ENCODE results near the gene HK2.

Gene HK2

DNA sequence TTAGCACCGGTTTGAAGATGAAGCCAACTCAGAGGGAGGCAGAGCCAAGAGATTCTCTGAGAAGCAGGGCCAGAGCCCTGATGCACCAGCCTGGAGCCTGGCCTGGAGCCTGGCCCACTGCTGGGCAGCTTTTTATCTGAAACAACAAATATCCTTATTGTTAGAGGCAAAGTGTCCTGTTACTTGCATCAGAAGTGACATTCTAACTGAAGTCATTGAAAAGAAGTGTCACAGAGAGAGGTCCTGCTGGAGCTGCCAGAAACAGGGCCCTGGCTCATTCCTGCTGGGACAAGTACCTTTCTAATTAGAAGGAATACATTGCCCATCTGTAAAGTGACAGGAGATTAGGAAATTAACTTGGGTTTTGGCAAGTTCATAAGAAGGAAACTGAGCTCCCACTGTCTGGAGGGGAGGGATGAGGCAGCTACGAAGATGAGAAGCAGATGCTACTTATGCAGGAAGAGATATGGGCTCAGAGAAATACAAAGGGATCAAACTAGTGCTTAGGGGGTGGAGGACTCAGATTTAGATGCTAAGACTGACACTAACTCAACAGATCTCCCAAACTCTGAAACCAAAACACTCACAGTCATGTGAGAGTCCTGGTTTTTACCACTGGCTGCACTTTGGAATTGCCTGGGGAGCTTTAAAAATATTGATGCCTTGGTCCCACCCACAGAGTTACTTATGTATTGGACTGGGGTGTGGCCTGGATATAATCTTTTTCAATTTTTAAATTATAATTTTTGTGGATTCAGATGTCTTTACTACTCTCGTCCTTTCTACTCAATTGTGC, 11.0 kb upstream of the HK2 start:
- TF ChIP-seq ZNF274 (IDR thresholded peaks at IDR 0.05; ENCODE audit: low read depth, low read length) = no peak
- H3K4me3 ChIP-seq (ENCODE audit: low read length) = no peak overlapping the region

- no peak overlapping the region for H3K4me3 ChIP-seq (ENCODE audit: low read length)
- TF ChIP-seq ZNF274 (IDR thresholded peaks at IDR 0.05; ENCODE audit: low read depth, low read length) = no peak
Measured at GRCh38 chr2:74824679-74825078, 9.2 kb upstream of the HK2 start.

DNA sequence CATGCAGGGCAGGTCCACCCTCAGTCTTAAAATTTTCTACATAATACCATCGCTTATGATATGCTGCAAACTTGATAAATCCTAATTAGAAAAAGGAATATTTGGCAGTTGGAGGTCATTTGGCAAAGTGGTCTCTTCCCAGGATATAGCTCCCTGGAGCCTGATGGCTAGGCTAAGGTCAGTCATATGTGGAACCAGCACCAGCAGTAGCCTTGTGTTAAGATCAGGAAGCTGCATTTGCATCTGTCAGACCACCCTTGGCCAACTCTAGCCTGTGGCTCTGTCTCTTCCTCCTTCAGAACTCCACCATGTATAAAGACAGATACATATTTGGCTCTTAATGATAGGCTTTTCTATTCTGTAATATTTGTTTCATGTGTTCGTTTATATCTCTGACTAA, 5.4 kb upstream of the HK2 start:
- no peak for TF ChIP-seq ZNF274 (IDR thresholded peaks at IDR 0.05; ENCODE audit: low read depth, low read length)
- no peak overlapping the region for H3K4me3 ChIP-seq (ENCODE audit: low read length)

GRCh38 chr2:74831693-74832530, 2.0 kb upstream of the HK2 start:
- no peak for TF ChIP-seq ZNF274 (IDR thresholded peaks at IDR 0.05; ENCODE audit: low read depth, low read length)

DNA sequence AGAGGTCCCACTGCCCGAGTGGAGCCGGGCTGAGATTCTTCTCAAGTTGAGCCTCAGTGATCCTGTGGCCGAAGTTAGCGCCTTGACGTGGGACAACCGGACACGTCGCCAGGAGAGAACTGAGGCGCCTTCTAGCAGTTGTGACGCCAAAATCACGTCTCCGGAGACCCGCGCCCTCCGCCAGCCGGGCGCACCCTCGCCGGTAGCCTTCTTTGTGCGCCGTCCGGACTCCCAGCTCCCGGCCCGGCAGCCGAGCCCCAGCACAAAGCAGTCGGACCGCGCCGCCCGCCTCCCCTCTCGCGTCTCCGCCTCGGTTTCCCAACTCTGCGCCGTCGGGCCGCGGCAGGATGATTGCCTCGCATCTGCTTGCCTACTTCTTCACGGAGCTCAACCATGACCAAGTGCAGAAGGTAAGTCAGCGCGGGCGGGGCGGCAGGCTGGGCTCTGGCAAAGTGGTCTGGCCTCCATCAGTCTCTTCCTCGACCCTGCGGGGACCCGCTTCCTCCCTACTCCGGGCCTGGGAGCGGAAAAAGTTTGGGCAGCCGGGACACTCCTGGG, 386 bp downstream of the HK2 start:
- peak overlapping the region; percentile 85 for H3K4me3 ChIP-seq (ENCODE audit: low read length)

More at GRCh38 chr2:74831693-74832530, 2.0 kb upstream of the HK2 start:
- H3K4me3 ChIP-seq (ENCODE audit: low read length) = no peak overlapping the region

- no peak for TF ChIP-seq ZNF274 (IDR thresholded peaks at IDR 0.05; ENCODE audit: low read depth, low read length)
- H3K4me3 ChIP-seq (ENCODE audit: low read length) = peak overlapping the region; percentile 85
Measured at GRCh38 chr2:74834792-74835755, 1.1 kb downstream of the HK2 start.

DNA sequence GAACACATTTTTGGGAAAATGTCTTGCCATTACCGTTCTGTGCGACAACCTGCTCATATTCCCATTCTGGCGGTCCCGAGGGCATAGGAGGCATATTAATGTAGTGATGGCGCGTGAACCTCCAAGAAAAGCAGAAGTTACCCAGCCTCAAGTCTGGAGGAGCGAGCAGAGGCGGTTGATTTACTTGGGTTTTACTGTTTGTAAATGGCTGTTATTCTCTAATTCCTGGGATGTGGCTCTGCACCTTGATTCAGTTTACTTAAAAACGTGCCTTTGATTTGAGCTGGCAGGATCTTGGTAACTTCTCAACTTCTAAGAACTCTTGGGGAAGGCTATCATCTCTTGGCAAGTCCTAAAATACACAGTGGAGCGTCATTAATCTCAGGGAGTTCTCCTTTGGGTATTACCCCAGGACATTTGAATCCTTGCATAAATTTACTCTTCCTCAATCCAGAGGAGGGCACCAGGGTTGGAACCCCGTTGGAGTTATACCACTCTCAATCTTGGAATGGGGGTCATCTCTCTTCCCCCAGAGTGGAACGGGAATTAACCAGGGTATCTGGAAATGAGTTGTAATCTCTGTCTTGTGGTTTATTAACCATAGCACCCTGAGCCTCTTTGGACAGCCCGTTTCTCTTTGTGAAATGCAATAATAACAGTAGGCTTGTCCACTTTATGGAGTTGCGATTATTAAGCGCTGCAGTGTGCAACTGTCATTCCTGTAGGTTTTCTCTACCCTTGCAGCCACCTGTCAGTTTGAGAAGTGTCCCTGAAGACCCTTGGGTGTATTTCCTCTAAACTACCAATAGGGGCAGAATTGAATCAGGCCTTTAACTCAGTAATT, 2.1 kb downstream of the HK2 start:
- H3K4me3 ChIP-seq (ENCODE audit: low read length) = peak overlapping the region; percentile 85
- no peak for TF ChIP-seq ZNF274 (IDR thresholded peaks at IDR 0.05; ENCODE audit: low read depth, low read length)

DNA sequence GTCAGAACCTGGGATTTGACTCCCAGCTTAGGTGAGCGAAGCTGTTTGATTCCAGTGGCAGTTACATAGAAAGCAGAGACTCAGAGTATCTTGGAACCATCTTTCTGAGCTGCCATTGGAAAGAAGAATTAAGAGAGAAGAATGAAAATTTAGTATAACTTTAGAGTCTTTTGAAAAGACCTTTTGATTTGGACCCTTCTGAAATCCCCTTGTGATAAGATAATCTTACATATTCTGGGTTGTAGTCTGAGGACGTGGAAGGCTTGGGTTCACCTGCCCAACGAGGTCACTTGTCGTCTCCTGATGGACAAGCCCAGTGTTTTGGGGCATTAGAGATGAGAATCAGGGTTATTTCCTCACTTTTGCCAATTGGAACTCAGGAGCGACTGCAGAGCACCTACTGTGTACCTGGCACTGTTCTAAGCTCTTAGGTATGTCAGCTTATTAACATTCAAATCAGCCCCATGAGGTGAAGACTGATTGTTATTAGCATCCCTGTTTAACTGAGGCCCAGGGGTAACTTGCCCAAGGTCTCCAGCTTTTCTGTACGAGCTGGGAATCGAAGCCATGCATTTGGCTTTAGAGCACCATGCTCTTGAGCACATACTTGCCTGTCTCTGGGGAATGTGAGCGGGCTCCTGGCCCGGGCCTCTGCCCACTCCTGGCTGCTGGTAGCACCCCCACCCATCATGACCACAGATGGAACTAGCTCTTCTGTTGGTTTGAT, 2.9 kb downstream of the HK2 start:
- TF ChIP-seq ZNF274 (IDR thresholded peaks at IDR 0.05; ENCODE audit: low read depth, low read length) = no peak
- H3K4me3 ChIP-seq (ENCODE audit: low read length) = peak overlapping the region; percentile 85; the same call in 1 of the 2 replicates

DNA sequence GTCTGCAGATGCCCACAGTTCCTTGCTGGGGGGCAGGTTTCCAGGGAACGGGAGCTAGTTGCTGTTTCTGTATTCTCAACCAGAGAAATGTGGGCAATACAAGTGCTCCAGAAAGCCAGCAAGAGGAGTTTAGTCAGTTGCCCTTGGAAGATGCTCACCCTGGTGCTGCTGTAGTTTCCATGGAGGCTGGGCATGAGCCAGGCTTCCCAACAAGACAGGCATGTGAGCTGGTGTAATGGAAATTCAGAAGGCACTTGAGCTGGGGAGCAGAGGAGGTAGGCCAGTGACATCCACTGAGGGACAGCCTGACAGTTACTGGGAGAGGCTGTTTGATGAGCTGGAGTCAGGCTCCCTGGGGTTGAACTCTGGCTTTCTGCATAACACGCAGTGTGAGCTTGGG, 7.7 kb downstream of the HK2 start:
- H3K4me3 ChIP-seq (ENCODE audit: low read length) = no peak overlapping the region
- TF ChIP-seq ZNF274 (IDR thresholded peaks at IDR 0.05; ENCODE audit: low read depth, low read length) = no peak

GRCh38 chr2:74843433-74843832, 9.5 kb downstream of the HK2 start:
- H3K4me3 ChIP-seq (ENCODE audit: low read length) = peak overlapping the region; percentile 38; the same call in 1 of the 2 replicates
- TF ChIP-seq ZNF274 (IDR thresholded peaks at IDR 0.05; ENCODE audit: low read depth, low read length) = no peak

- TF ChIP-seq ZNF274 (IDR thresholded peaks at IDR 0.05; ENCODE audit: low read depth, low read length) = no peak
Measured at GRCh38 chr2:74843899-74844298, 10.0 kb downstream of the HK2 start.

DNA sequence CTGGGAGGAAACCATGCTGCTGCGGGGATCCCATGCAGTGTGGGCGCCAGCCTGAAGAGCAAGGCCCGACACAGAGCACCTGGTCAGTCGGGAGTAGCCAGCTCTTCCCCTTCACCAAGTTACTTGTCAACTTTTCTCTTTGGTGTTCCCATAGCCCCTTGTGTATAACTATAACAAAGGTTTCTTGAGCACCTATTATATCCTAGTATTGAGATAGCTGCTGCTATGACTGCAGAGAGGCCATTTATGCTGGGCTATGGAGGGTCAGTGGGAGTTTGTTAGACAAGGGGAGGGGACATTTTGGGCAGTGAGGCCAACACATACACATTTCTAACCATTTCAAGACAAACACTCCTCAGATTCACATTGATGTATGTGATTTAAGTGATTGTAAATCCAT, 10.8 kb downstream of the HK2 start:
- TF ChIP-seq ZNF274 (IDR thresholded peaks at IDR 0.05; ENCODE audit: low read depth, low read length) = no peak
- no peak overlapping the region for H3K4me3 ChIP-seq (ENCODE audit: low read length)

More at GRCh38 chr2:74843899-74844298, 10.0 kb downstream of the HK2 start:
- peak overlapping the region; percentile 38; the same call in 1 of the 2 replicates for H3K4me3 ChIP-seq (ENCODE audit: low read length)
